GM12864 (cell line): ENCODE data around the gene NLE1.

Experiments used
- DNase-seq: peaks from one replicate; pipeline ENCODE4 v3.0.0-alpha.2; 2011; ENCODE audit warnings: low read depth
- H3K4me3 ChIP-seq: 2 replicates; pipeline ENCODE4 v1.5.1; 2011; ENCODE audit warnings: mild to moderate bottlenecking, low read depth, low read length, control low read depth
- TF ChIP-seq, protein P1 (sequence below): IDR thresholded peaks from 2 replicates; pipeline ENCODE4 v1.5.1; 2011; ENCODE audit warnings: low read depth, mild to moderate bottlenecking, moderate library complexity, low read length, control low read depth, inconsistent platforms; ENCODE audit errors: missing control alignments

NLE1 gene

GRCh38 chr17:35162755-35163154 is 20.7 kb upstream of the NLE1 start:
- no peak for DNase-seq
- TF ChIP-seq, protein P1, sequence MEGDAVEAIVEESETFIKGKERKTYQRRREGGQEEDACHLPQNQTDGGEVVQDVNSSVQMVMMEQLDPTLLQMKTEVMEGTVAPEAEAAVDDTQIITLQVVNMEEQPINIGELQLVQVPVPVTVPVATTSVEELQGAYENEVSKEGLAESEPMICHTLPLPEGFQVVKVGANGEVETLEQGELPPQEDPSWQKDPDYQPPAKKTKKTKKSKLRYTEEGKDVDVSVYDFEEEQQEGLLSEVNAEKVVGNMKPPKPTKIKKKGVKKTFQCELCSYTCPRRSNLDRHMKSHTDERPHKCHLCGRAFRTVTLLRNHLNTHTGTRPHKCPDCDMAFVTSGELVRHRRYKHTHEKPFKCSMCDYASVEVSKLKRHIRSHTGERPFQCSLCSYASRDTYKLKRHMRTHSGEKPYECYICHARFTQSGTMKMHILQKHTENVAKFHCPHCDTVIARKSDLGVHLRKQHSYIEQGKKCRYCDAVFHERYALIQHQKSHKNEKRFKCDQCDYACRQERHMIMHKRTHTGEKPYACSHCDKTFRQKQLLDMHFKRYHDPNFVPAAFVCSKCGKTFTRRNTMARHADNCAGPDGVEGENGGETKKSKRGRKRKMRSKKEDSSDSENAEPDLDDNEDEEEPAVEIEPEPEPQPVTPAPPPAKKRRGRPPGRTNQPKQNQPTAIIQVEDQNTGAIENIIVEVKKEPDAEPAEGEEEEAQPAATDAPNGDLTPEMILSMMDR = no peak

DNA sequence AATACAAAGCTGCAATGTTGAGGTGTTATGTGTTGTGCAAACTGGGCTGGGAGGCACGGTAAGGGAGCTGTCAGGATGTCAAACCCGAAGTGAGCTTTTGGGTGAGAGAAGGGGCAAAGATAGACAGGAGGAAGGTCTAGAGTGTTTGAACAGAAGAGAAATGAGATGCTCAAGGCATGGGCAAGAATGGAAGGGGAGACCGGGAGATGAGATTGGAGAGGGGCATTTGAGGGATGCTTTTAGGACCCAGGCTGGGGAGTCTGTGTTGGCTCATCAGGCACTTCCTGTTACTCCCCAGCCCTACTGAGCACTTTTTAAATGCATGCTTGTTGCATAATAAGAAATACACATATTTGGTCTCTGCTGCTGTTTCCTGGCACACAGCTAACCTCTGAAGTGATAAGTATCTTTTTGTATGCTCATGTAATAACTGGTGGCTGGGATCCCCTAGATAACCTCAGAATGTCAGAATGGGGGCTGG is 19.2 kb upstream of the NLE1 start:
- H3K4me3 ChIP-seq = no peak overlapping the region
- no peak for DNase-seq
- TF ChIP-seq, protein P1 = no peak

More at GRCh38 chr17:35162755-35163154, 20.7 kb upstream of the NLE1 start:
- no peak overlapping the region for H3K4me3 ChIP-seq

GRCh38 chr17:35160354-35161201 is 18.5 kb upstream of the NLE1 start:
- TF ChIP-seq, protein P1 = no peak
- H3K4me3 ChIP-seq = no peak overlapping the region
- no peak for DNase-seq

- no peak for DNase-seq
- H3K4me3 ChIP-seq = no peak overlapping the region
- TF ChIP-seq, protein P1 = no peak
Observed at GRCh38 chr17:35159940-35160339, 17.8 kb upstream of the NLE1 start.

DNA sequence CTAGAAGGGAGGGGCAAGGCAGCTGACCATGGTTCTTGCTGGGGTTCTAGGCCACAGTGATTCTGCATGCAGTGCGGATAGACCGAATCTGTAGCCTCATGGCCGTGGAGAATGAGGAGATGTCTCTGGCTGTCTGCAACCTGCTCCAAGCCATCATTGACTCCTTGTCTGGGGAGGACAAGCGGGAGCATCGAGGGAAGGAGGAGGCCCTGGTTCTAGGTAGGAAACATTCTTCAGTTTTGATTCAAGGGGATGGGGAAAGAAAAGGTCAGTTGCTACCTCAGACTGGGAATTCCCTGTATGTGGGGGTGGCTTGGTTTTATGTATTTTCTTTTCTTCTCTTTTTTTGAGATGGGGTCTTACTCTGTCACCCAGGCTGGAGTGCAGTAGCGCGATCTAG is 13.1 kb upstream of the NLE1 start:
- H3K4me3 ChIP-seq = no peak overlapping the region
- TF ChIP-seq, protein P1 = no peak
- DNase-seq = no peak

GRCh38 chr17:35154196-35155165 is 12.4 kb upstream of the NLE1 start:
- DNase-seq = no peak

More at GRCh38 chr17:35154196-35155165, 12.4 kb upstream of the NLE1 start:
- TF ChIP-seq, protein P1 = no peak
- H3K4me3 ChIP-seq = no peak overlapping the region
